Epithelial cell of prostate (primary cell): ENCODE results near the gene TM4SF4.

Experiments
- DNase-seq: peaks from one replicate; pipeline ENCODE4 v3.0.0-alpha.2; 2011; ENCODE audit warnings: low read depth, low spot score
- H3K27ac ChIP-seq: fragments of 450-650 bp; 2 replicates; pipeline ENCODE4 v1.5.1; 2017; ENCODE audit warnings: mild to moderate bottlenecking

Gene TM4SF4

GRCh38 chr3:149538371-149538770 lies 63.9 kb downstream of the TM4SF4 start:
- DNase-seq = no peak
- H3K27ac ChIP-seq = no peak overlapping the region

- DNase-seq = no peak
- H3K27ac ChIP-seq = peak overlapping the region; percentile 71
These were observed 66.6 kb downstream of the TM4SF4 start for GRCh38 chr3:149541091-149541491.

GRCh38 chr3:149542375-149543312 lies 68.1 kb downstream of the TM4SF4 start:
- H3K27ac ChIP-seq = no peak overlapping the region
- no peak for DNase-seq

DNA sequence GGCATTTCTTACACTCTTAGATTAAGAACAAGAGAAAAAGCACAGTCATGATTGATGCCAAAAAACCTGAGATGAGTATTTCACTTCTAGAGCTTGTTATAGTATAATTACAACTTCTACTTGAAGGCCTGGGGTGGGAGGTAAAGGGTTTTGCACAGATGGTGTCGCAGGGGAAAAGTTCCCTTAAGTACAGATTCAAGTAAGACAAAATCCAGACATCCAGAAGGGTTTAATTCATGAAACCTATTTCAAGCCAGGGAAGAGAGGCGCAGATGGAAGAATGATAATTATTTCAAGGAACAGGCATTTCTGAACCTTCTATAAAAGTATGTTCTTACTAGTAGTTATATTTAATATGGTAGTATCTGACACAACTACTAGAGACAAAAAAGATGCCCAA lies 70.6 kb downstream of the TM4SF4 start:
- H3K27ac ChIP-seq = no peak overlapping the region
- no peak for DNase-seq

DNA sequence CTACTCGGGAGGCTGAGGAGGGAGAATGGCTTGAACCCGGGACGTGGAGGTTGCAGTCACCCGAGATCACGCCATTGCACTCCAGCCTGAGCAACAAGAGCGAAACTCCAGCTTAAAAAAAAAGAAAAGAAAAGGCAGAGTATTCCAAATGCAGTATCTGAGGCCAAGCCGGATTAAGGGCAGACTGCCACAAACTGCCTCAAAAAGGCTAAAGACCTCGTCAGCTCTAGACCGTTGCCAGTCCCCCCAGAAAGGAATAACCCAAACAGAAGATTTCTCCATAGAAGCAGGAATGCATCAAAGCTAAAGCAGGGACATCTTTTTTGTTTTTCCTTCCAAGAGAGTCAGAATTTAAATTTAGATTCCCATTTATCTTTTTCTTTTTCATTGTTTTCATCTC lies 72.9 kb downstream of the TM4SF4 start:
- DNase-seq = no peak
- H3K27ac ChIP-seq = no peak overlapping the region

DNA sequence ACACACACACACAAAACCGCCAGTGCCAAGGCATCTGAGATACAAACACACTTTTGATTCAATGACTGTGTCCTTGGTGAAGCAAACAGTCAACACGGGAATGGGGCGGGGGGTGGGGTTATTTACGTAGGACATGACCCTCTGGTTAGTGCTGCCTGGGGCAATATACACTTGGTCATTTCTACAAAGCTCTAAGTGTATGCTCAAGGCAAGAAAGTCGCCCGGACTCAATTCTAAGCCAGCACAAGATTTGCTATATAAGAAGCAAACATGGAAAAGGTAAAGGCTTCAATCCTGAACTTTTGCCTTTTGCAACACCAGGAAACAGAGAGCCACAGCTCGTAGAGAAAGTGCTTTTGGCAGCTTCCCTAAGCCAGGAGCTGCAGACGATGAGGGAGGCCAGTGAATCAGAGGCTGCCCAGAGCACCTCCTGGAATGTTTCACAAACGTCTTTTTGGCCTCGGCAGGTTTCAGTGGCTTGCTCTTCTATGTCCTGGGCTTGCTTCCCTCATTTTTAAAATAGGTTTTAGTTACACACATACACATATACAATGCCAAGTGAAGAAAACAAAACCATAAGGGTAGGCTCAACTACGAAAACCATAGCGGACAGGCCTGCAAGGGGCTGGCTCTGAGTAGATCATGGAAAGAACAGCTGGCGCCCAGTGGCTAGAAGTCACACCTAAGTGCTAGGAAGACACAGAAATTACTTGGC lies 73.6 kb downstream of the TM4SF4 start:
- peak overlapping the region; percentile 35 for H3K27ac ChIP-seq
- no peak for DNase-seq

DNA sequence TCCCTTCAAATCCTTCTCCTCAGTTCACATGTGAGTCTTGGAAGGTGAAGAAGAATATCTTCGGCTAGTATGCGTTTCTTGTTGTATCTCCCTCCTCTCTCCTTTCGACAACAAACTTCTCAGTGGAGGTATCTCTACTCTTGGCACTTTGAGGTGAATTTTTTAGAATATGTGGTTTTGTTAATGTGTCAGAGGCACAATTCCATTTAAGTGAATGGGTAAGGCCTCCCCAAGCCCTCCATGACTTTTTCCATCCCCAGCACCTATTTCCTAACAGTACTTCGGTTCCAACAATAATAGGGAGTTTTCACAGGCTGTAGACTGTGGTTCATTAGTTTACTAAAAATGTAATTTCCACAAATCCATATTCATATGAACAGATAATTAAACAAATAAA lies 74.2 kb downstream of the TM4SF4 start:
- H3K27ac ChIP-seq = peak overlapping the region; percentile 35
- DNase-seq = no peak

- H3K27ac ChIP-seq = no peak overlapping the region
- no peak for DNase-seq
These were observed 77.0 kb downstream of the TM4SF4 start for GRCh38 chr3:149551500-149551899.

DNA sequence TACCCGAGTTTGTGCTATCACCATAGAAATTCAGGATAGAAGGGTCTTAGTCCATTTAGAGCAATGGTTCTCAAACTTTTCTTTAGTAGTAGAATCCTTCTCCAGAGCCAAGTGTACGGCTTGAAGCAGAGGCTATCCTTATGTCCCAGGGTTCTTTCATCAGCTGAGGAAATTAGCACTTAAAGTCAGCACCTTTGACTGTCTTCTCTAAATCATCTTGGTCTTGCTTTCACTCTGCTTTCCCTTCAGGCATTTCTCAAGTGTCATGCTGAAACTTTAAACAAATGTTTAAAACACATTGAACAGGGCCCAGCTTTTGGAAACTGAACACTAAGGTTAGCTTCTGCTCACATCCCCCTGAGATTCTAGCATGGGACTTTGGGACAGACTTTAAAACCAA lies 78.2 kb downstream of the TM4SF4 start:
- DNase-seq = no peak
- H3K27ac ChIP-seq = no peak overlapping the region
